RWPE2 (cell line): ENCODE data around the gene GDF10.
A peak's percentile ranks its signal among the peaks of the same experiment; 100 is the strongest.

Experiments
- ATAC-seq: fragments of 200-7000 bp; cut with Tn5 transposase; 3 replicates; pipeline ENCODE4 v1.9.1; 2021; ENCODE audit warnings: low read depth
- DNase-seq: peaks from one replicate; pipeline ENCODE4 v3.0.0-alpha.2; 2020; ENCODE audit warnings: low spot score
- H3K27ac ChIP-seq: fragments of 450-650 bp; 2 replicates; pipeline ENCODE4 v1.5.1; 2017; ENCODE audit warnings: mild to moderate bottlenecking; ENCODE audit not compliant: poor library complexity, severe bottlenecking
- H3K27me3 ChIP-seq: fragments of 250-450 bp; sonication (Bioruptor Pico); 2 replicates; pipeline ENCODE4 v1.5.1; 2021; ENCODE audit warnings: mild to moderate bottlenecking, moderate library complexity; ENCODE audit not compliant: insufficient read depth, poor library complexity, severe bottlenecking
- H3K36me3 ChIP-seq: fragments of 250-450 bp; sonication (Bioruptor Pico); 2 replicates; pipeline ENCODE4 v1.5.1; 2020; ENCODE audit warnings: low read depth, mild to moderate bottlenecking, moderate library complexity
- H3K4me1 ChIP-seq: fragments of 250-450 bp; sonication (Bioruptor Pico); 2 replicates; pipeline ENCODE4 v1.5.1; 2021; ENCODE audit warnings: mild to moderate bottlenecking, moderate library complexity; ENCODE audit not compliant: insufficient read depth, poor library complexity, severe bottlenecking
- H3K4me3 ChIP-seq: fragments of 250-450 bp; sonication (Bioruptor Pico); 2 replicates; pipeline ENCODE4 v1.5.1; 2021; ENCODE audit warnings: mild to moderate bottlenecking, moderate library complexity; ENCODE audit not compliant: severe bottlenecking
- H3K9me3 ChIP-seq: fragments of 250-450 bp; sonication (Bioruptor Pico); 2 replicates; pipeline ENCODE4 v1.5.1; 2021; ENCODE audit warnings: mild to moderate bottlenecking, moderate library complexity; ENCODE audit not compliant: severe bottlenecking
- TF ChIP-seq, protein P1 (sequence below): fragments of 450-650 bp; IDR thresholded peaks from one replicate; pipeline ENCODE4 v1.5.1; 2017; ENCODE audit warnings: mild to moderate bottlenecking, moderate library complexity; ENCODE audit not compliant: poor library complexity, severe bottlenecking

GDF10 gene

DNA sequence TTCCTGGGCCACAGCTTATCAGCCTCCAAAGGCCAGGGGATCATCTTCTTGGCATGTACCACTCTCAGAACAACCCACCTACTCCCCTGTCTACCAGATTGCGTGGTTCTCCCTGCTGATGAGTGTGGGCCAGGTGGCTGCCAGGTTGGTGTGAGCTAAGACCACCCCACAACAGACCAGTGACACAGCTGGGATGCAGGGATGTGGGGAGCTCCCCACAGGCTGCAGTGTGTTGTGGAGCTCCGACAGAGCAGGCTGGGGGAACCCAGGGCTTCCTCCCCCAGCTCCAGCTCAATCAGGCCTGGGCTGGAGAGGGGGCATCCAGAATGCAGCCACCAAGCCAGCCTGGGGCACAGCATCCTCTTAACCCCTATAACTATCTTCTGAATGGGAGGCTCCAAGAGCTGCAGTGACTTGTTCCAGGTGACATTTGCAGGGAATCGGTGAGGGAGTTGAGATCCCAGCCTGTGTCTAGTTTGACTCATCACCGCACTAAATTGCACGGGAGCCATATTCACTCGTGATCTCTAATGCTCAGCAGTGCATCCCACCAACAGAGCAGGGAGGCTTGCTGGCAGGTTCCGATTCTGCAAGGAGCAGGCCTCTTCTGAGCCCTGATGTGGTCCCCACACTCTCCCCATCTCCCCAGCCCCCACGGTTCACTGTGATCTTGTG lies 21.7 kb downstream of the GDF10 start:
- TF ChIP-seq, protein P1, sequence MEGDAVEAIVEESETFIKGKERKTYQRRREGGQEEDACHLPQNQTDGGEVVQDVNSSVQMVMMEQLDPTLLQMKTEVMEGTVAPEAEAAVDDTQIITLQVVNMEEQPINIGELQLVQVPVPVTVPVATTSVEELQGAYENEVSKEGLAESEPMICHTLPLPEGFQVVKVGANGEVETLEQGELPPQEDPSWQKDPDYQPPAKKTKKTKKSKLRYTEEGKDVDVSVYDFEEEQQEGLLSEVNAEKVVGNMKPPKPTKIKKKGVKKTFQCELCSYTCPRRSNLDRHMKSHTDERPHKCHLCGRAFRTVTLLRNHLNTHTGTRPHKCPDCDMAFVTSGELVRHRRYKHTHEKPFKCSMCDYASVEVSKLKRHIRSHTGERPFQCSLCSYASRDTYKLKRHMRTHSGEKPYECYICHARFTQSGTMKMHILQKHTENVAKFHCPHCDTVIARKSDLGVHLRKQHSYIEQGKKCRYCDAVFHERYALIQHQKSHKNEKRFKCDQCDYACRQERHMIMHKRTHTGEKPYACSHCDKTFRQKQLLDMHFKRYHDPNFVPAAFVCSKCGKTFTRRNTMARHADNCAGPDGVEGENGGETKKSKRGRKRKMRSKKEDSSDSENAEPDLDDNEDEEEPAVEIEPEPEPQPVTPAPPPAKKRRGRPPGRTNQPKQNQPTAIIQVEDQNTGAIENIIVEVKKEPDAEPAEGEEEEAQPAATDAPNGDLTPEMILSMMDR: no peak
- no peak overlapping the region for H3K4me3 ChIP-seq
- no peaks in the 10 kb centered on the region for H3K36me3 ChIP-seq
- H3K27me3 ChIP-seq: no peaks in the 10 kb centered on the region
- no peaks in the 10 kb centered on the region for H3K4me1 ChIP-seq
- DNase-seq (peak; percentile 24), ATAC-seq (no peak)
- no peaks in the 10 kb centered on the region for H3K9me3 ChIP-seq
- H3K27ac ChIP-seq: no peak overlapping the region

DNA sequence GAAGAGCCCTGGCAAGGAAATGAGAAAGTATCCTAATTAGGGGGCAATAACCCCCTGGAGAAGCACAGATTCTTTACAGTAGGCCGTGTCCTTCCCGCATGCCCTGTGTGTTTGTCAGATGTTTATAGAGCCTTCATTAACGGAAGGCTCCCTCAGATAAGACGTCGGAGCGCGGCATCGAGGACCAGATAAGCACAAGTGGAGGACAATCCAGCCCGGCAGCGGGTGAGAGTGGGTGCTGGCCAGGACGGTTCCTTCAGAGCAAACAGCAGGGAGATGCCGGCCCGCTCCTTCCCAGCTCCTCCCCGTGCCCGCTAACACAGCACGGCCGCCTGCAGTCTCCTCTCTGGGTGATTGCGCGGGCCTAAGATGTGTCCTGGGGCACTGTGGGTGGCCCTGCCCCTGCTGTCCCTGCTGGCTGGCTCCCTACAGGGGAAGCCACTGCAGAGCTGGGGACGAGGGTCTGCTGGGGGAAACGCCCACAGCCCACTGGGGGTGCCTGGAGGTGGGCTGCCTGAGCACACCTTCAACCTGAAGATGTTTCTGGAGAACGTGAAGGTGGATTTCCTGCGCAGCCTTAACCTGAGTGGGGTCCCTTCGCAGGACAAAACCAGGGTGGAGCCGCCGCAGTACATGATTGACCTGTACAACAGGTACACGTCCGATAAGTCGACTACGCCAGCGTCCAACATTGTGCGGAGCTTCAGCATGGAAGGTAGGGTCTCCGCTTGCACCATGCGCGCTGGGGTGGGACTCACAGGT lies 22.5 kb downstream of the GDF10 start, which contains the start of gene GDF2:
TSS of gene GDF2 (plus strand) at position 155 of the 762 bp plus-strand sequence. CDS start at position 370, 215 bp downstream.
- Histone ChIP-seq H3K36me3 (no peaks in the 10 kb centered on the region), H3K27me3 (no peaks in the 10 kb centered on the region), H3K9me3 (no peaks in the 10 kb centered on the region), H3K4me3 (no peak within 1 kb of the TSS), H3K27ac (no peak within 1 kb of the TSS), H3K4me1 (no peaks in the 10 kb centered on the region)
- TF ChIP-seq, protein P1: no peak
- no peak for ATAC-seq
- peak; percentile 50 for DNase-seq

DNA sequence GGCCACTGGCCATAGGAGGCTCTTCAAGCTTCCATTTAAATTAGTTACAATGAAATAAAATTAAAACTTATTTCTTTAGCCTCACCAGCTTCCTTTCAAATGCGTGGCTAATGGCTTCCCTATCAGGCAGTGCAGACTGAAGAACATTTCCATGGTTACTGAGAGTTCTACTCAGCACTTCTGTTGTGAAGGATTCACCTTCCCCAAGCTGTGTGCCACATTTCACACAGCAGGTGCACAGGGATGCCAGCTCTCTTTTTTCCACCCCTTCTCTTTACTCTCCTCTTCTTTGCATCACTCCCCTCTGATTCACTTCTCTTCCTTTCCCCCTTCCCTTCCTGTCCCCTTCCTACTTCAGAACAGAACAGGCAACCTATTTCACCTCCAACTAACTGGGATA lies 23.1 kb downstream of the GDF10 start:
- Histone ChIP-seq H3K27me3 (no peaks in the 10 kb centered on the region), H3K9me3 (no peaks in the 10 kb centered on the region), H3K27ac (no peak overlapping the region), H3K36me3 (no peaks in the 10 kb centered on the region), H3K4me1 (no peaks in the 10 kb centered on the region), H3K4me3 (no peak overlapping the region)
- no peak for ATAC-seq
- DNase-seq: no peak
- TF ChIP-seq, protein P1: no peak

DNA sequence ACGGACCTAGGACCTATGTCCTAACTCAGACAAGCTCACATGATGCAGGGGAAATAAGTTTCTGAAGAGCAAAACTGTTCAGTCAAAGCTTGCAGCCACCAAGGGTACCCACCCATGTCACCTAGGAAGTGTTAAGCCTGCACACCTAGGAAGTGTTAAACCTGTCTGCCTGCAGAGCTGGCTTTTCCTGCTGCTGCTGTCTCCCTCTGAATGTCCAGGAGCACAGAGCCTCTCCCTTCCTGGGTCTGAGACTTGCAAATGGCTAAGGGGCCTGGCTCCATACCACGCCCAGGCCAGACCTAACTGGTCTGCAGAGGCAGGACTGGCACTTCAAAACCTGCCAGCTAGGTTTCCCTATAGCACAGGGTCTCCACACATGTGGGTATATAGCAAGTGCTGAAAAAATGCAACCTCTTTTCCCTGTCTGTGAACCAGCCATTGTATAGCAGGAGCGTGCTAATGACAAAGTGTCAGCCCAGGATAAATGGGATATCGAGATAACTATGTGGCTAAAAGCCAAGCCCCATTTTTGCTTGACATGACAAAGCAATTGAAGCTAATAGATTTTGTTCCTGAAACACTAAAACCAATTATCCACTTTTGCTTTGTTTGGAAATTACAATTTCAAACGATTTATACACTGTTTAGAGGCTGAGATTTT lies 23.8 kb downstream of the GDF10 start:
- H3K27ac ChIP-seq: no peak overlapping the region
- H3K4me3 ChIP-seq: no peak overlapping the region
- no peaks in the 10 kb centered on the region for H3K36me3 ChIP-seq
- ATAC-seq (peak; percentile 19; the same call in 1 of the 3 replicates), DNase-seq (no peak)
- H3K4me1 ChIP-seq: no peaks in the 10 kb centered on the region
- H3K9me3 ChIP-seq: no peaks in the 10 kb centered on the region
- TF ChIP-seq, protein P1: no peak
- no peaks in the 10 kb centered on the region for H3K27me3 ChIP-seq
